ENCODE results near the gene KIAA2012.

KIAA2012 gene

DNA sequence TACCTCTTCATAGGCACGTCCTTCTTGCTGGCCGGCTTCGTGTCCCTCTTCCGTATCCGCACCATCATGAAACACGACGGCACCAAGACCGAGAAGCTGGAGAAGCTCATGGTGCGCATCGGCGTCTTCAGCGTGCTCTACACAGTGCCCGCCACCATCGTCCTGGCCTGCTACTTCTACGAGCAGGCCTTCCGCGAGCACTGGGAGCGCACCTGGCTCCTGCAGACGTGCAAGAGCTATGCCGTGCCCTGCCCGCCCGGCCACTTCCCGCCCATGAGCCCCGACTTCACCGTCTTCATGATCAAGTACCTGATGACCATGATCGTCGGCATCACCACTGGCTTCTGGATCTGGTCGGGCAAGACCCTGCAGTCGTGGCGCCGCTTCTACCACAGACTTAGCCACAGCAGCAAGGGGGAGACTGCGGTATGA lies 37.1 kb upstream of the KIAA2012 start:
- Histone ChIP-seq H3K9me2 (replicated peaks; ENCODE audit: insufficient read depth, low read length) (no peaks in the 10 kb centered on the region), H3K4me3 (ENCODE audit: low read length) (no peak overlapping the region), H3K36me3 (replicated peaks; ENCODE audit: insufficient read depth, low read length) (no peaks in the 10 kb centered on the region), H3F3A (ENCODE audit: insufficient read depth, low read length) (0 out of 2 replicates have a peak, but pooled peaks cover 2% of the 10 kb centered on the region), H3K4me1 (ENCODE audit: low read length) (peaks cover 3% of the 10 kb centered on the region; the same call in 1 of the 2 replicates), H3K79me2 (ENCODE audit: low read length) (peaks cover 4% of the 10 kb centered on the region; the same call in 1 of the 2 replicates), H4K20me1 (ENCODE audit: insufficient read depth, low read length) (no peaks in the 10 kb centered on the region), H3K9me3 (replicated peaks; ENCODE audit: insufficient read depth, low read length) (no peaks in the 10 kb centered on the region), H2AFZ (ENCODE audit: low read length) (no peak overlapping the region), H3K27me3 (replicated peaks; ENCODE audit: insufficient read depth, low read length) (no peaks in the 10 kb centered on the region), H3K27ac (ENCODE audit: low read length) (no peak overlapping the region), H3K4me2 (ENCODE audit: low read depth, low read length) (no peak overlapping the region), H3K9ac (ENCODE audit: low read length) (no peak overlapping the region)
- no peak for TF ChIP-seq EZH2phosphoT487 (IDR thresholded peaks at IDR 0.05; ENCODE audit: low read length)
- TF ChIP-seq, protein P1, sequence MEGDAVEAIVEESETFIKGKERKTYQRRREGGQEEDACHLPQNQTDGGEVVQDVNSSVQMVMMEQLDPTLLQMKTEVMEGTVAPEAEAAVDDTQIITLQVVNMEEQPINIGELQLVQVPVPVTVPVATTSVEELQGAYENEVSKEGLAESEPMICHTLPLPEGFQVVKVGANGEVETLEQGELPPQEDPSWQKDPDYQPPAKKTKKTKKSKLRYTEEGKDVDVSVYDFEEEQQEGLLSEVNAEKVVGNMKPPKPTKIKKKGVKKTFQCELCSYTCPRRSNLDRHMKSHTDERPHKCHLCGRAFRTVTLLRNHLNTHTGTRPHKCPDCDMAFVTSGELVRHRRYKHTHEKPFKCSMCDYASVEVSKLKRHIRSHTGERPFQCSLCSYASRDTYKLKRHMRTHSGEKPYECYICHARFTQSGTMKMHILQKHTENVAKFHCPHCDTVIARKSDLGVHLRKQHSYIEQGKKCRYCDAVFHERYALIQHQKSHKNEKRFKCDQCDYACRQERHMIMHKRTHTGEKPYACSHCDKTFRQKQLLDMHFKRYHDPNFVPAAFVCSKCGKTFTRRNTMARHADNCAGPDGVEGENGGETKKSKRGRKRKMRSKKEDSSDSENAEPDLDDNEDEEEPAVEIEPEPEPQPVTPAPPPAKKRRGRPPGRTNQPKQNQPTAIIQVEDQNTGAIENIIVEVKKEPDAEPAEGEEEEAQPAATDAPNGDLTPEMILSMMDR (IDR thresholded peaks at IDR 0.05; ENCODE audit: low read length), result no peak
- no peak for TF ChIP-seq EZH2 (optimal IDR thresholded peaks at IDR 0.05; ENCODE audit: low read depth, low read length)
- no peak for DNase-seq

DNA sequence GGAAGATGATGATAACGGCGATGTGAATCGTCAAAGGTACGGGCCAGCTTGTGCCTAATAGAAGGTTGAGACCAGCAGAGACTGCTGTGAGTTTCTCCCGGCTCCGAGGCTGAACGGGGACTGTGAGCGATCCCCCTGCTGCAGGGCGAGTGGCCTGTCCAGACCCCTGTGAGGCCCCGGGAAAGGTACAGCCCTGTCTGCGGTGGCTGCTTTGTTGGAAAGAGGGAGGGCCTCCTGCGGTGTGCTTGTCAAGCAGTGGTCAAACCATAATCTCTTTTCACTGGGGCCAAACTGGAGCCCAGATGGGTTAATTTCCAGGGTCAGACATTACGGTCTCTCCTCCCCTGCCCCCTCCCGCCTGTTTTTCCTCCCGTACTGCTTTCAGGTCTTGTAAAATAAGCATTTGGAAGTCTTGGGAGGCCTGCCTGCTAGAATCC lies 36.4 kb upstream of the KIAA2012 start:
- no peaks in the 10 kb centered on the region for H3K9me3 ChIP-seq (replicated peaks; ENCODE audit: insufficient read depth, low read length)
- 0 out of 2 replicates have a peak, but pooled peaks cover 2% of the 10 kb centered on the region for H3F3A ChIP-seq (ENCODE audit: insufficient read depth, low read length)
- H3K79me2 ChIP-seq (ENCODE audit: low read length), result peaks cover 4% of the 10 kb centered on the region; the same call in 1 of the 2 replicates
- no peak overlapping the region for H3K9ac ChIP-seq (ENCODE audit: low read length)
- no peak for DNase-seq
- H3K27me3 ChIP-seq (replicated peaks; ENCODE audit: insufficient read depth, low read length), result no peaks in the 10 kb centered on the region
- H2AFZ ChIP-seq (ENCODE audit: low read length), result no peak overlapping the region
- H3K27ac ChIP-seq (ENCODE audit: low read length), result no peak overlapping the region
- no peaks in the 10 kb centered on the region for H4K20me1 ChIP-seq (ENCODE audit: insufficient read depth, low read length)
- H3K4me3 ChIP-seq (ENCODE audit: low read length), result no peak overlapping the region
- H3K9me2 ChIP-seq (replicated peaks; ENCODE audit: insufficient read depth, low read length), result no peaks in the 10 kb centered on the region
- no peaks in the 10 kb centered on the region for H3K36me3 ChIP-seq (replicated peaks; ENCODE audit: insufficient read depth, low read length)
- peaks cover 3% of the 10 kb centered on the region; the same call in 1 of the 2 replicates for H3K4me1 ChIP-seq (ENCODE audit: low read length)
- no peak overlapping the region for H3K4me2 ChIP-seq (ENCODE audit: low read depth, low read length)
- TF ChIP-seq, protein P1 (IDR thresholded peaks at IDR 0.05; ENCODE audit: low read length), result no peak
- no peak for TF ChIP-seq EZH2 (optimal IDR thresholded peaks at IDR 0.05; ENCODE audit: low read depth, low read length)
- no peak for TF ChIP-seq EZH2phosphoT487 (IDR thresholded peaks at IDR 0.05; ENCODE audit: low read length)

DNA sequence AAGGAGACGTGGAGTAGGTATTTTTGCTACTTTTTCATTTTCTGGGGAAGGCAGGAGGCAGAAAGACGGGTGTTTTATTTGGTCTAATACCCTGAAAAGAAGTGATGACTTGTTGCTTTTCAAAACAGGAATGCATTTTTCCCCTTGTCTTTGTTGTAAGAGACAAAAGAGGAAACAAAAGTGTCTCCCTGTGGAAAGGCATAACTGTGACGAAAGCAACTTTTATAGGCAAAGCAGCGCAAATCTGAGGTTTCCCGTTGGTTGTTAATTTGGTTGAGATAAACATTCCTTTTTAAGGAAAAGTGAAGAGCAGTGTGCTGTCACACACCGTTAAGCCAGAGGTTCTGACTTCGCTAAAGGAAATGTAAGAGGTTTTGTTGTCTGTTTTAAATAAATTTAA lies 36.0 kb upstream of the KIAA2012 start:
- Histone ChIP-seq H2AFZ (ENCODE audit: low read length) (no peak overlapping the region), H3K27me3 (replicated peaks; ENCODE audit: insufficient read depth, low read length) (no peaks in the 10 kb centered on the region), H4K20me1 (ENCODE audit: insufficient read depth, low read length) (no peaks in the 10 kb centered on the region), H3K4me1 (ENCODE audit: low read length) (peaks cover 3% of the 10 kb centered on the region; the same call in 1 of the 2 replicates), H3K27ac (ENCODE audit: low read length) (no peak overlapping the region), H3K9me2 (replicated peaks; ENCODE audit: insufficient read depth, low read length) (no peaks in the 10 kb centered on the region), H3K4me2 (ENCODE audit: low read depth, low read length) (no peak overlapping the region), H3K79me2 (ENCODE audit: low read length) (peaks cover 4% of the 10 kb centered on the region; the same call in 1 of the 2 replicates), H3K36me3 (replicated peaks; ENCODE audit: insufficient read depth, low read length) (no peaks in the 10 kb centered on the region), H3F3A (ENCODE audit: insufficient read depth, low read length) (0 out of 2 replicates have a peak, but pooled peaks cover 2% of the 10 kb centered on the region), H3K9ac (ENCODE audit: low read length) (no peak overlapping the region), H3K9me3 (replicated peaks; ENCODE audit: insufficient read depth, low read length) (no peaks in the 10 kb centered on the region), H3K4me3 (ENCODE audit: low read length) (no peak overlapping the region)
- TF ChIP-seq, protein P1 (IDR thresholded peaks at IDR 0.05; ENCODE audit: low read length), result no peak
- TF ChIP-seq EZH2 (optimal IDR thresholded peaks at IDR 0.05; ENCODE audit: low read depth, low read length) (no peak), EZH2phosphoT487 (IDR thresholded peaks at IDR 0.05; ENCODE audit: low read length) (no peak)
- no peak for DNase-seq
